LNCaP clone FGC (cell line): ENCODE data around the gene ST6GALNAC1.
A peak's percentile ranks its signal among the peaks of the same experiment; 100 is the strongest.
"Not testable (repeated sequence)": the region's sequence is repeated elsewhere in the genome, so short reads cannot be mapped to it uniquely, and the experiment has no call there.

ENCODE experiments used
- DNase-seq: peaks from one replicate; pipeline ENCODE4 v3.0.0-alpha.2; 2011; ENCODE audit warnings: low read depth
- H3K4me3 ChIP-seq: 2 replicates; pipeline ENCODE4 v1.5.1; 2011; ENCODE audit warnings: mild to moderate bottlenecking, low read depth, low read length, control low read depth
- TF ChIP-seq, protein P1 (sequence below): IDR thresholded peaks from 2 replicates; pipeline ENCODE4 v1.5.1; 2012; ENCODE audit warnings: mild to moderate bottlenecking; ENCODE audit not compliant: control insufficient read depth, insufficient read depth; ENCODE audit errors: extremely low read depth

ST6GALNAC1 gene

GRCh38 chr17:76645481-76645880 is 1.9 kb upstream of the ST6GALNAC1 start:
- H3K4me3 ChIP-seq = no peak overlapping the region
- DNase-seq = peak; percentile 17
- TF ChIP-seq, protein P1, sequence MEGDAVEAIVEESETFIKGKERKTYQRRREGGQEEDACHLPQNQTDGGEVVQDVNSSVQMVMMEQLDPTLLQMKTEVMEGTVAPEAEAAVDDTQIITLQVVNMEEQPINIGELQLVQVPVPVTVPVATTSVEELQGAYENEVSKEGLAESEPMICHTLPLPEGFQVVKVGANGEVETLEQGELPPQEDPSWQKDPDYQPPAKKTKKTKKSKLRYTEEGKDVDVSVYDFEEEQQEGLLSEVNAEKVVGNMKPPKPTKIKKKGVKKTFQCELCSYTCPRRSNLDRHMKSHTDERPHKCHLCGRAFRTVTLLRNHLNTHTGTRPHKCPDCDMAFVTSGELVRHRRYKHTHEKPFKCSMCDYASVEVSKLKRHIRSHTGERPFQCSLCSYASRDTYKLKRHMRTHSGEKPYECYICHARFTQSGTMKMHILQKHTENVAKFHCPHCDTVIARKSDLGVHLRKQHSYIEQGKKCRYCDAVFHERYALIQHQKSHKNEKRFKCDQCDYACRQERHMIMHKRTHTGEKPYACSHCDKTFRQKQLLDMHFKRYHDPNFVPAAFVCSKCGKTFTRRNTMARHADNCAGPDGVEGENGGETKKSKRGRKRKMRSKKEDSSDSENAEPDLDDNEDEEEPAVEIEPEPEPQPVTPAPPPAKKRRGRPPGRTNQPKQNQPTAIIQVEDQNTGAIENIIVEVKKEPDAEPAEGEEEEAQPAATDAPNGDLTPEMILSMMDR = no peak

GRCh38 chr17:76644995-76645394 is 1.4 kb upstream of the ST6GALNAC1 start:
- H3K4me3 ChIP-seq = no peak overlapping the region
- DNase-seq = no peak
- TF ChIP-seq, protein P1 = no peak

DNA sequence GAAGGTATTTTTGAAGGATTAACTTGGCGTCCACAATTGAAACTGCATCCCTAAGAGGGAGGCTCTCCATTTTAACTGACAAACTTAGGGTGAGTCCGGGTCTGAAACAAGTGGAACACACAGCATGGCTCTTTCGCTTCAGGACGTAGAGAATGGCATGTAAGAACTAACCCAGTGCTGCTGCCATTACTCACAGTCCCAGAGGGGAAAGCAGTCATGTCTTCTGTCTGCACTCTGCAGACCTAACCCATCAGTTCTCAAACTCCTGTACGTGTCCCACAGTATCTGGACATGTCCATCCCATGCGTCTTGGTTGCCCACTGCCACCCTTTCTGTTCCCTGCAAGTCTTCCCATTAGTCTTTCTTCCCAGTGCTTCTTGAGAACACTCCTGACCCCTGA is 563 bp downstream of the ST6GALNAC1 start:
- peak overlapping the region; percentile 21 for H3K4me3 ChIP-seq
- DNase-seq = no peak
- TF ChIP-seq, protein P1 = no peak

DNA sequence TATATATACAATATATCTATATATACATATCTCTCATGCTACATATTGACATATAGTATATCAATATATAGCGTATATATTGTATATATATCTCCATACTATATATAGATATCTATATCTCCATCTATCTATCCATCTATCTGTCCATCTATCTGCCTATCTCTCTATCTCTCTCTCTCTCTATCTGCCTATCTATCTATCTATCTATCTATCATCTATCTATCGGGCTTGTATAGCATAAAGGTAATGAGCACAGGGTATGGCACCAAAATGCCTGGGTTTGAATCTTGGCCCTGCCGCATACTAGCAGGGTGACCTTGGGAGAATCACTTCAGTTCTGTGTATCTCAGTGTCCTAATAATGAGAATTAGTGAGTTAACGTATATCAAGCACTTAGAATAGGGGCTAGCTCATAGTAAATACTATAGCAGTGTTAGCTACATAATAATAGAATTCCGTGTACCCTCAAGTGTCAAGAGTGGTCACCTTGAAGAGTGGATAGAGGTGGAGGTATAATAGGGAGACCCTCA is 1.5 kb downstream of the ST6GALNAC1 start:
- no peak for DNase-seq
- TF ChIP-seq, protein P1 = no peak
- no peak overlapping the region for H3K4me3 ChIP-seq

- TF ChIP-seq, protein P1 = no peak
- DNase-seq = peak; percentile 63
- no peak overlapping the region for H3K4me3 ChIP-seq
These were observed 2.1 kb downstream of the ST6GALNAC1 start for GRCh38 chr17:76641501-76641900.

DNA sequence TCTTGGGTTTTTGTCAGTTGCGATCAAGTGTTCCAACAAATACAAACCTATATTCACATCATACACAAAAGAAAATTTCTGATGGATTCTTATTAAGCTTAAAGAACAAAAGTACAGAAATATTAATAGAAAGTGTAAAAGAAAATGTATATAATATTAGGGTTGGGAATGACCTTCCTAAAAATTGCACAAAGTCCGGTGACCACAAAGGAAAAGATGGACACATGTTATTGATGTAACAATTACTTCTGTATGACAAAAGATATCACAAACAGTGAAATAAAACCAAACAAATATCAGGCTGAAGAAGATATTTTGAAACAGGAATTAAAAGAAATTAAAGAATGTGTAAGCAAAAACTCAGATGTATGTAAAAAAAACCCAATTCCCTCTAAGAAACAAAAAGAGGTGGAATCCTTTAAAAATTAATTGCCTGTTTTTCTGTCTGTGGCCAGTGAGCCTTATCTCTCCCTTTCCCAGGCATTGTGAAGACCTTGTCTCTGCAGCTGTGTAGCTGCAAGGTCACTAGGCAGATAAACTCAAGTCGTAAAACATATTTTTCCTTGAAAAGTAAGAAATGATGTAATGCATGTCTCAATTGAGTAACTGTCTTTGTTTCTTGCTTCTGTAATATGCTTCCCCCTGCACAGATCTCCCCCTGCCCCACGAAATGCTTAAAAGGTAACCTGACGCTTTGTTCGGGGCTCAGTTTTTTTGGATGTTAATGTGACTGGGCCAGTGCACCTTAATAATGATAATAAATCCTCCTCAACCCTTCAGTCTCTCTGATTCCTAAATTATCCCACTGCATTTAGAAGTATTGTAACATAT is 2.8 kb downstream of the ST6GALNAC1 start:
- TF ChIP-seq, protein P1 = no peak
- DNase-seq = no peak
- H3K4me3 ChIP-seq = no peak overlapping the region

GRCh38 chr17:76638263-76638662 is 5.3 kb downstream of the ST6GALNAC1 start:
- no peak overlapping the region for H3K4me3 ChIP-seq
- TF ChIP-seq, protein P1 = no peak
- DNase-seq = no peak

DNA sequence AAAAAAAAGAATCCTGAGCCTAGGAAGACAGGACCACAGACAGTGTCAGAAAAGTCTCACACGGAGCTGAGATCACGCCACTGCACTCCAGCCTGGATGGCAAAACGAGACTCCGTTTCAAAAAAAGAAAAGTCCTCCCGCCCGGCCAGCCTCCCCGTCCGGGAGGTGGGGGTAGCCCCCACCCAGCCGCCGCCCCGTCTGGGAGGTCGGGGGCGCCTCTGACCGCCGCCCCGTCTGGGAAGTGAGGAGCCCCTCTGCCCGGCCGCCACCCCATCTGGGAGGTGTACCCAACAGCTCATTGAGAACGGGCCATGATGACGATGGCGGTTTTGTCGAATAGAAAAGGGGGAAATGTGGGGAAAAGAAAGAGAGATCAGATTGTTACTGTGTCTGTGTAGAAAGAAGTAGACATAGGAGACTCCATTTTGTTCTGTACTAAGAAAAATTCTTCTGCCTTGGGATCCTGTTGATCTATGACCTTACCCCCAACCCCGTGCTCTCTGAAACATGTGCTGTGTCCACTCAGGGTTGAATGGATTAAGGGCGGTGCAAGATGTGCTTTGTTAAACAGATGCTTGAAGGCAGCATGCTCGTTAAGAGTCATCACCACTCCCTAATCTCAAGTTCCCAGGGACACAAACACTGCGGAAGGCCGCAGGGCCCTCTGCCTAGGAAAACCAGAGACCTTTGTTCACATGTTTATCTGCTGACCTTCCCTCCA is 6.9 kb downstream of the ST6GALNAC1 start:
- H3K4me3 ChIP-seq, DNase-seq: not testable (repeated sequence)
